ENCODE results near the gene DKKL1. TPM values are rescaled to one million over a fixed set of nuclear protein-coding genes. Genes with fewer than 3 reads are reported as not detected.

Gene DKKL1
- total and polyA plus RNA-seq, 2 of the 4 experiments (the other 2 are of a cell fraction) = 0.67 TPM; not detected in 1

DNA sequence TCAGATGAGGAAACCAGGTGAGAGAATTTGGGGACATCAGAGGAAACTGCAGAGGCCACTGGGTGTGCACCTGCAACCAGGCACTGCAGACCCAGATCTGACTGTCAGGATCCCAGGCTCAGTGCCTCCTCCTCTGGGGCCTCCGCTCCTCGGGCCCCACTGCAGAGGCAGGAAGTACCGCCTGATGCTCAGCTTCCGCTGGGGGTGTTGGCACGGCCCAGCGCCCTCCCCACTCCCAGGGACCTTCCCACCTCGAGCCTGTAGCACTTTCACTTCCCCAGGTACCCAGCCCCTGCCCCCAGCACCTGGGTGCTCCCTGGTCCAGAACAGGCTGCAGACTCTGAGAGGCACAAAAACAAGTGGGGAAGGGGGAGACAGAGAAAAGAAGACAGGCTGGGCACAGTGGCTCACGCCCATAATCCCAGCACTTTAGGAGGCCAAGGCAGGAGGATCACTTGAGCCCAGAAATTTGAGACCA is 29.8 kb upstream of the DKKL1 start:
- Histone ChIP-seq H3K79me1 (ENCODE audit: low read depth in 1 of 2, low read length in 2 of 2) (no peaks in the 10 kb centered on the region; a peak in 1 of 4 replicates), H4K91ac (ENCODE audit: insufficient read depth, low read depth, low read length) (no peak overlapping the region), H2BK20ac (ENCODE audit: low read depth, low read length) (no peak overlapping the region), H2BK15ac (ENCODE audit: low read depth, low read length) (no peak overlapping the region), H3K27me3 (ENCODE audit: control insufficient read depth, insufficient read depth, low read length) (no peaks in the 10 kb centered on the region), H3K18ac (ENCODE audit: low read depth, low read length) (no peak overlapping the region), H3K9ac (ENCODE audit: low read depth, low read length) (no peak overlapping the region), H3K9me3 (ENCODE audit: control insufficient read depth, insufficient read depth, low read length) (no peaks in the 10 kb centered on the region), H3K56ac (ENCODE audit: extremely low read depth, insufficient read depth, low read length) (no peak overlapping the region), H2AFZ (replicated peaks; ENCODE audit: low read length, poor library complexity) (no peak overlapping the region), H2BK5ac (ENCODE audit: low read depth, low read length, poor library complexity, severe bottlenecking) (no peak overlapping the region), H4K5ac (ENCODE audit: low read depth, low read length) (no peak overlapping the region), H3K4me1 (ENCODE audit: control insufficient read depth, insufficient read depth, low read length) (no peaks in the 10 kb centered on the region), H3K4me3 (ENCODE audit: insufficient read depth, low read depth, low read length) (no peak overlapping the region), H3K9me1 (ENCODE audit: insufficient read depth, low read length) (peaks cover 9% of the 10 kb centered on the region; the same call in 1 of the 2 replicates), H4K20me1 (ENCODE audit: insufficient read depth, low read length) (0 out of 2 replicates have a peak, but pooled peaks cover 5% of the 10 kb centered on the region), H3K23ac (ENCODE audit: low read depth, low read length) (no peak overlapping the region), H2BK120ac (ENCODE audit: low read depth, low read length) (no peak overlapping the region), H3K14ac (replicated peaks; ENCODE audit: low read depth, low read length) (no peak overlapping the region), H3K4me2 (ENCODE audit: low read depth, low read length) (no peak overlapping the region), H2AK5ac (ENCODE audit: low read depth, low read length) (no peak overlapping the region), H3K27ac (ENCODE audit: insufficient read depth, low read length) (no peak overlapping the region), H4K8ac (ENCODE audit: low read depth in 2 of 2, low read length in 2 of 2) (no peak overlapping the region), H2AK9ac (replicated peaks; ENCODE audit: low read depth, low read length, poor library complexity) (no peak overlapping the region), H3K4ac (ENCODE audit: low read depth, low read length) (no peak overlapping the region), H3K36me3 (ENCODE audit: control insufficient read depth, insufficient read depth, low read length) (peaks cover 7% of the 10 kb centered on the region)
- TF ChIP-seq, protein P1, sequence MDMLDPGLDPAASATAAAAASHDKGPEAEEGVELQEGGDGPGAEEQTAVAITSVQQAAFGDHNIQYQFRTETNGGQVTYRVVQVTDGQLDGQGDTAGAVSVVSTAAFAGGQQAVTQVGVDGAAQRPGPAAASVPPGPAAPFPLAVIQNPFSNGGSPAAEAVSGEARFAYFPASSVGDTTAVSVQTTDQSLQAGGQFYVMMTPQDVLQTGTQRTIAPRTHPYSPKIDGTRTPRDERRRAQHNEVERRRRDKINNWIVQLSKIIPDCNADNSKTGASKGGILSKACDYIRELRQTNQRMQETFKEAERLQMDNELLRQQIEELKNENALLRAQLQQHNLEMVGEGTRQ (IDR thresholded peaks at IDR 0.05; ENCODE audit: low read depth, low read length) = no peak
- no peak for TF ChIP-seq CHD1 (IDR thresholded peaks at IDR 0.05; ENCODE audit: low read depth, low read length)
- TF ChIP-seq CEBPB (IDR thresholded peaks at IDR 0.05; ENCODE audit: low read depth, low read length) = no peak
- no peak for TF ChIP-seq RAD21 (IDR thresholded peaks at IDR 0.05; ENCODE audit: low read length)
- TF ChIP-seq MXI1 (IDR thresholded peaks at IDR 0.05; ENCODE audit: borderline replicate concordance, low read depth, low read length) = no peak
- TF ChIP-seq, protein P2, sequence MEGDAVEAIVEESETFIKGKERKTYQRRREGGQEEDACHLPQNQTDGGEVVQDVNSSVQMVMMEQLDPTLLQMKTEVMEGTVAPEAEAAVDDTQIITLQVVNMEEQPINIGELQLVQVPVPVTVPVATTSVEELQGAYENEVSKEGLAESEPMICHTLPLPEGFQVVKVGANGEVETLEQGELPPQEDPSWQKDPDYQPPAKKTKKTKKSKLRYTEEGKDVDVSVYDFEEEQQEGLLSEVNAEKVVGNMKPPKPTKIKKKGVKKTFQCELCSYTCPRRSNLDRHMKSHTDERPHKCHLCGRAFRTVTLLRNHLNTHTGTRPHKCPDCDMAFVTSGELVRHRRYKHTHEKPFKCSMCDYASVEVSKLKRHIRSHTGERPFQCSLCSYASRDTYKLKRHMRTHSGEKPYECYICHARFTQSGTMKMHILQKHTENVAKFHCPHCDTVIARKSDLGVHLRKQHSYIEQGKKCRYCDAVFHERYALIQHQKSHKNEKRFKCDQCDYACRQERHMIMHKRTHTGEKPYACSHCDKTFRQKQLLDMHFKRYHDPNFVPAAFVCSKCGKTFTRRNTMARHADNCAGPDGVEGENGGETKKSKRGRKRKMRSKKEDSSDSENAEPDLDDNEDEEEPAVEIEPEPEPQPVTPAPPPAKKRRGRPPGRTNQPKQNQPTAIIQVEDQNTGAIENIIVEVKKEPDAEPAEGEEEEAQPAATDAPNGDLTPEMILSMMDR (conservative IDR thresholded peaks at IDR 0.05; ENCODE audit: low read depth, low read length) = no peak
- TF ChIP-seq FOS (IDR thresholded peaks at IDR 0.05; ENCODE audit: low read depth, low read length) = no peak
- no peak for TF ChIP-seq RFX5 (IDR thresholded peaks at IDR 0.05; ENCODE audit: low read depth, low read length)
- no peak for TF ChIP-seq BHLHE40 (IDR thresholded peaks at IDR 0.05; ENCODE audit: low read depth, low read length)
- no peak for TF ChIP-seq MAFK (IDR thresholded peaks at IDR 0.05; ENCODE audit: low read depth, low read length)
- no peak for TF ChIP-seq SMC3 (IDR thresholded peaks at IDR 0.05; ENCODE audit: low read depth, low read length)
- TF ChIP-seq POLR2A (IDR thresholded peaks at IDR 0.05; ENCODE audit: low read depth, low read length) = no peak
- TF ChIP-seq NFE2L2 (IDR thresholded peaks at IDR 0.05; ENCODE audit: low read depth, low read length) = no peak
- no peak for TF ChIP-seq MAZ (IDR thresholded peaks at IDR 0.05; ENCODE audit: borderline replicate concordance, low read depth, low read length)
- TF ChIP-seq, protein P3, sequence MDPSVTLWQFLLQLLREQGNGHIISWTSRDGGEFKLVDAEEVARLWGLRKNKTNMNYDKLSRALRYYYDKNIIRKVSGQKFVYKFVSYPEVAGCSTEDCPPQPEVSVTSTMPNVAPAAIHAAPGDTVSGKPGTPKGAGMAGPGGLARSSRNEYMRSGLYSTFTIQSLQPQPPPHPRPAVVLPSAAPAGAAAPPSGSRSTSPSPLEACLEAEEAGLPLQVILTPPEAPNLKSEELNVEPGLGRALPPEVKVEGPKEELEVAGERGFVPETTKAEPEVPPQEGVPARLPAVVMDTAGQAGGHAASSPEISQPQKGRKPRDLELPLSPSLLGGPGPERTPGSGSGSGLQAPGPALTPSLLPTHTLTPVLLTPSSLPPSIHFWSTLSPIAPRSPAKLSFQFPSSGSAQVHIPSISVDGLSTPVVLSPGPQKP (IDR thresholded peaks at IDR 0.05; ENCODE audit: borderline replicate concordance, low read depth, low read length) = no peak
- no peak for TF ChIP-seq RCOR1 (IDR thresholded peaks at IDR 0.05; ENCODE audit: insufficient replicate concordance, low read length)
- CTCF ChIA-PET = no interaction called here
- WGBS, 2 experiments (ENCODE audit: extremely low coverage in 2 of 2, insufficient read length in 1 of 2) = 72% methylated on average over 4 of the region's 8 CpGs; no CpG with 5 or more reads in 1 of the 2 experiments
- POLR2A ChIA-PET (ENCODE audit: unreplicated experiment) = no interaction called here
- dilution Hi-C loops (cut with HindIII; ENCODE audit: low sequenced_read_pairs, unreplicated experiment) (no loop called here), in situ Hi-C loops (cut with MboI; ENCODE audit: low sequenced_read_pairs) (no loop called here), intact Hi-C loops (cut with micrococcal nuclease) (no loop called here)
- peak; percentile 8 for ATAC-seq (ENCODE audit: low read depth)
- DNase-seq = no peak
- no TSS peak for BruUV-seq (replicated peaks)
